H1 (cell line): ENCODE results near the gene CDH16. TPM values are rescaled to one million over a fixed set of nuclear protein-coding genes. Genes with fewer than 3 reads are reported as not detected.

ENCODE experiments used
- CTCF ChIA-PET: fragments of 300-600 bp; sonication (Branson Sonifier 250); formaldehyde crosslinking; loops from one replicate; lab custom pipeline; 2021; ENCODE audit not compliant: partially characterized antibody; lab: Charles Lee
- POLR2A ChIA-PET: fragments of 300-600 bp; sonication (Branson Sonifier 250); formaldehyde crosslinking; loops from one replicate; lab custom pipeline; 2021; ENCODE audit warnings: inconsistent platforms; ENCODE audit not compliant: partially characterized antibody; lab: Charles Lee
- DNase-seq, 2 experiments: peaks; one replicate each; pipeline versions ENCODE4 v3.0.0 to v3.0.0-alpha.2; 2010 to 2022; ENCODE audit warnings: low spot score in 2 of 2, low read depth in 1 of 2, mixed read lengths in 1 of 2
- FAIRE-seq: peaks from 2 replicates; lab custom pipeline; 2011; peaks lifted over from hg19 to GRCh38; lab: Jason Lieb, UNC
- H2AFZ ChIP-seq: 2 replicates; pipeline ENCODE4 v1.8.1; 2012; ENCODE audit warnings: low read length, inconsistent platforms
- H2AK5ac ChIP-seq: 2 replicates; pipeline ENCODE4 v1.6.1; 2013; ENCODE audit warnings: low read depth, low read length
- H2BK120ac ChIP-seq: replicated peaks from 2 replicates; pipeline ENCODE3; 2013; ENCODE audit warnings: low read depth, low read length, inconsistent platforms
- H2BK12ac ChIP-seq: 2 replicates; pipeline ENCODE4 v1.6.1; 2013; ENCODE audit warnings: low read depth, low read length
- H2BK15ac ChIP-seq: 2 replicates; pipeline ENCODE4 v1.6.1; 2013; ENCODE audit warnings: low read length
- H2BK20ac ChIP-seq: 2 replicates; pipeline ENCODE4 v1.6.1; 2013; ENCODE audit warnings: low read length
- H2BK5ac ChIP-seq: 2 replicates; pipeline ENCODE4 v1.6.1; 2013; ENCODE audit warnings: low read depth, low read length
- H3K14ac ChIP-seq: 2 replicates; pipeline ENCODE4 v1.6.1; 2013; ENCODE audit warnings: inconsistent platforms; ENCODE audit not compliant: insufficient read length
- H3K18ac ChIP-seq: 2 replicates; pipeline ENCODE4 v1.6.1; 2013; ENCODE audit warnings: low read length; ENCODE audit errors: extremely low read depth
- H3K23ac ChIP-seq: 2 replicates; pipeline ENCODE4 v1.6.1; 2013; ENCODE audit warnings: inconsistent platforms; ENCODE audit not compliant: insufficient read length
- H3K23me2 ChIP-seq: 2 replicates; pipeline ENCODE4 v1.6.1; 2013; ENCODE audit warnings: low read depth, low read length
- H3K27ac ChIP-seq: 2 replicates; pipeline ENCODE4 v1.6.1; 2011; ENCODE audit warnings: low read depth, low read length, inconsistent platforms
- H3K27me3 ChIP-seq, 4 experiments: replicated peaks in 1 of 4; 1 replicate in 1 of 4; 2 replicates in 3 of 4; pipeline versions ENCODE4 v1.6.1 to v1.8.1; 2011 to 2013; ENCODE audit warnings: low read length in 3 of 4, mild to moderate bottlenecking in 3 of 4, inconsistent platforms in 2 of 4, mixed read lengths in 2 of 4, moderate library complexity in 1 of 4; ENCODE audit not compliant: control insufficient read depth in 3 of 4, insufficient read depth in 3 of 4; ENCODE audit errors: extremely low read depth in 1 of 4
- H3K36me3 ChIP-seq, 4 experiments: 2 replicates each; pipeline versions ENCODE4 v1.6.1 to v1.8.1; 2011 to 2013; ENCODE audit warnings: mild to moderate bottlenecking in 4 of 4, low read length in 3 of 4, moderate library complexity in 2 of 4, control low read depth in 1 of 4, inconsistent platforms in 1 of 4; ENCODE audit not compliant: insufficient read depth in 4 of 4, control insufficient read depth in 2 of 4
- H3K4ac ChIP-seq: replicated peaks from 2 replicates; pipeline ENCODE3; 2013; ENCODE audit warnings: low read length, low read depth, mixed read lengths, inconsistent platforms; ENCODE audit not compliant: insufficient read length
- H3K4me1 ChIP-seq, 4 experiments: replicated peaks in 1 of 4; 1 replicate in 1 of 4; 2 replicates in 3 of 4; pipeline versions ENCODE4 v1.6.1 to v1.8.1; 2011 to 2013; ENCODE audit warnings: low read length in 3 of 4, inconsistent platforms in 2 of 4, mixed read lengths in 1 of 4; ENCODE audit not compliant: insufficient read depth in 4 of 4, control insufficient read depth in 3 of 4
- H3K4me2 ChIP-seq, 2 experiments: 2 replicates each; pipeline versions ENCODE4 v1.6.1 to v1.8.1; 2011 to 2013; ENCODE audit warnings: low read depth in 2 of 2, low read length in 2 of 2, control low read depth in 1 of 2, inconsistent platforms in 1 of 2, mild to moderate bottlenecking in 1 of 2; ENCODE audit not compliant: insufficient read depth in 1 of 2
- H3K4me3 ChIP-seq, 4 experiments: fragments of 200-600, 300-600 bp in 1 of 4; sonication (generic), shearing (Covaris generic), sonication (Bioruptor Twin) in 1 of 4; 2 replicates each; pipeline versions ENCODE4 v1.5.1 to v1.8.1; 2011 to 2016; ENCODE audit warnings: low read length in 4 of 4, low read depth in 3 of 4, control low read depth in 2 of 4, inconsistent platforms in 2 of 4, mild to moderate bottlenecking in 2 of 4, mixed read lengths in 1 of 4, moderate library complexity in 1 of 4; ENCODE audit not compliant: insufficient read depth in 2 of 4; ENCODE audit errors: extremely low read depth in 1 of 4
- H3K56ac ChIP-seq: replicated peaks from 2 replicates; pipeline ENCODE3; 2013; ENCODE audit warnings: low read depth, mild to moderate bottlenecking, mixed read lengths, low read length, inconsistent platforms; ENCODE audit not compliant: insufficient read length
- H3K79me1 ChIP-seq: 2 replicates; pipeline ENCODE4 v1.6.1; 2013; ENCODE audit warnings: low read depth, low read length, control low read depth
- H3K79me2 ChIP-seq, 2 experiments: 2 replicates each; pipeline versions ENCODE4 v1.6.1 to v1.8.1; 2012 to 2013; ENCODE audit warnings: low read length in 2 of 2, mild to moderate bottlenecking in 2 of 2, inconsistent platforms in 1 of 2; ENCODE audit not compliant: insufficient read depth in 2 of 2, control insufficient read depth in 1 of 2
- H3K9ac ChIP-seq, 4 experiments: replicated peaks in 1 of 4; 1 replicate in 1 of 4; 2 replicates in 3 of 4; pipeline versions ENCODE4 v1.6.1 to v1.8.1; 2011 to 2013; ENCODE audit warnings: low read depth in 3 of 4, low read length in 3 of 4, control low read depth in 2 of 4, mild to moderate bottlenecking in 2 of 4, moderate library complexity in 2 of 4, inconsistent platforms in 1 of 4; ENCODE audit errors: extremely low read depth in 1 of 4
- H3K9me3 ChIP-seq, 2 experiments: 2 replicates each; pipeline versions ENCODE4 v1.6.1 to v1.8.1; 2012 to 2013; ENCODE audit warnings: mild to moderate bottlenecking in 2 of 2, moderate library complexity in 2 of 2, control low read depth in 1 of 2, inconsistent platforms in 1 of 2, low read depth in 1 of 2, low read length in 1 of 2, mixed read lengths in 1 of 2; ENCODE audit not compliant: insufficient read depth in 2 of 2
- H4K20me1 ChIP-seq, 2 experiments: replicated peaks in 1 of 2; 2 replicates each; pipeline versions ENCODE3 to v1.8.1; 2011 to 2013; ENCODE audit warnings: inconsistent platforms in 2 of 2, low read length in 2 of 2, mild to moderate bottlenecking in 1 of 2; ENCODE audit not compliant: insufficient read depth in 2 of 2, control insufficient read depth in 1 of 2
- H4K5ac ChIP-seq: 2 replicates; pipeline ENCODE4 v1.6.1; 2013; ENCODE audit warnings: low read length, low read depth, mixed read lengths, inconsistent platforms; ENCODE audit not compliant: insufficient read length
- H4K8ac ChIP-seq: 2 replicates; pipeline ENCODE4 v1.8.0; 2013; ENCODE audit warnings: mild to moderate bottlenecking, moderate library complexity, low read length, inconsistent platforms; ENCODE audit not compliant: insufficient read depth; ENCODE audit errors: extremely low read depth
- H4K91ac ChIP-seq: replicated peaks from 2 replicates; pipeline ENCODE3; 2013; ENCODE audit warnings: low read length, mixed read lengths, inconsistent platforms; ENCODE audit not compliant: insufficient read length
- EP300 ChIP-seq, 2 experiments: IDR thresholded peaks; 1 replicate in 1 of 2; 2 replicates in 1 of 2; pipeline ENCODE4 v1.6.1; 2011 to 2012; ENCODE audit warnings: low read depth in 2 of 2, low read length in 2 of 2, mild to moderate bottlenecking in 2 of 2, borderline replicate concordance in 1 of 2, inconsistent platforms in 1 of 2, moderate library complexity in 1 of 2
- SIN3A ChIP-seq, 2 experiments: IDR thresholded peaks in 1 of 2; conservative IDR thresholded peaks in 1 of 2; 2 replicates each; pipeline ENCODE4 v1.6.1; 2011 to 2012; ENCODE audit warnings: low read length in 2 of 2, improper control_type of control experiment in 1 of 2, low read depth in 1 of 2, mild to moderate bottlenecking in 1 of 2
- WGBS, 2 experiments: shearing (Covaris generic) in 1 of 2; methylation state at CpG; one replicate each; pipeline versions ENCODE4 v1.1.6 to v1.1.7; 2013 to 2015; ENCODE audit warnings: low lambda C conversion rate in 2 of 2, mixed read lengths in 2 of 2, inconsistent platforms in 1 of 2, low coverage in 1 of 2, missing lambda C conversion rate in 1 of 2; ENCODE audit not compliant: insufficient replicate concordance in 2 of 2, insufficient coverage in 1 of 2, insufficient read length in 1 of 2; ENCODE audit errors: extremely low coverage in 1 of 2, missing lambda C conversion rate in 1 of 2; 5-methylcytosine and 5-hydroxymethylcytosine counted together
- polyA plus RNA-seq, 7 experiments: library from polyadenylated mRNA; depleted of rRNA in 3 of 7; stranded (reverse) in 5 of 7; unstranded in 2 of 7; fragments of >200 nt in 5 of 7; fragments of 200-250 nt in 2 of 7; gene quantifications; 1 replicate in 5 of 7; 2 replicates in 1 of 7; 4 replicates in 1 of 7; pipeline versions ENCODE4 v1.2.1 to v1.2.3, GENCODE V29; 2011 to 2013; ENCODE audit warnings: missing spikeins in 2 of 7, mixed read lengths in 2 of 7
- total RNA-seq: library from RNA; stranded (reverse); fragmentation: NEBNext Ultra II Directional; extraction: Animal tissue kit (Norgen Biotek cat#: 25700); gene quantifications from 2 replicates; pipeline ENCODE4 v1.2.1, GENCODE V29; 2021
- TF ChIP-seq, protein P1 (sequence below): IDR thresholded peaks from 2 replicates; pipeline ENCODE4 v1.6.1; 2012; ENCODE audit warnings: low read length, inconsistent platforms
- TF ChIP-seq, protein P2 (sequence below): IDR thresholded peaks from 2 replicates; pipeline ENCODE4 v1.6.1; 2012; ENCODE audit warnings: inconsistent platforms

Gene CDH16
- total and polyA plus RNA-seq, 2 of the 8 experiments (the other 6 are each of a cell fraction or from before 2014, with no cell fraction given), result not detected

DNA sequence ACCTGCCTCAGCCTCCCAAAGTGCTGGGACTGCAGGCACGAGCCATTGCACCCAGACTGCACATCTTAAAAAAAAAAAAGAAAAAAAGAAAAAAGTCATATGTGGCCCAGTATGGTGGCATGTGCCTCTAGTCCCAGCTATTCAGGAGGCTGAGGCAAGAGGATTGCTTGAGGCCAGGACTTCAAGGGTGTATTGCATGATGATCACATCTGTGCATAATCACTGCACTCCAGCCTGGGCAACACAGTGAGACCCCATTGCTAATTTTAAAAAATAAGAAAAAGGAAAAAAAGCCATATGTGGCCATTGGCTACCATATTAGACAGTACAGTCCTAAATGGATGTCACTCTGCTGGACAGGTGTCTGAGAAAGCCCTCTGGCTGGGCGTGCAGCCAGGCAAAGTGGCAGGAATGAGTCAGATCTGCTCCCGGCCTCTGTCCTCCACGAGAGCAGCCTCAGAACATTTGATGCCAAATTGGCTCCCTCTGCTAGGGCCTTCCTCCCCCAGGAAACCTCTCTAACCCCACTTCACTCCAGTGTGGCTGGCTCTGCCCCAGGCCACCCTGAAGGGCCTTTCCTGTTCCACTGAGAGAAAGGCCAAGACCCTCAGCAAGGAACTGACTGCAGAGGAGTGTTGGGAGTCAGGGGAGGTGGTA lies 59.8 kb downstream of the CDH16 start:
- H3K4me2 ChIP-seq, result no peak overlapping the region

More for the DNA sequence above, 59.8 kb downstream of the CDH16 start:
- H2AFZ ChIP-seq, result no peak overlapping the region
- no peak overlapping the region for H4K8ac ChIP-seq
- H3K23me2 ChIP-seq, result no peaks in the 10 kb centered on the region
- CTCF ChIA-PET, result interaction anchor here (0.7 to 9.3 kb wide), 7 partner anchors 9 to 29 kb away, joined by 3 to 80 read pairs (median 4); partner anchors contain the start of gene NAE1
- no peaks in the 10 kb centered on the region for H3K79me2 ChIP-seq
- POLR2A ChIA-PET, result interaction anchor here (0.9 to 1.0 kb wide), 2 partner anchors 9 to 12 kb away, joined by 3 to 6 read pairs; no protein-coding TSS in a partner anchor
- no peak overlapping the region for H3K4ac ChIP-seq
- no peak overlapping the region for H2BK20ac ChIP-seq
- no peak overlapping the region for H3K14ac ChIP-seq
- H2BK120ac ChIP-seq, result no peak overlapping the region
- no peaks in the 10 kb centered on the region for H4K20me1 ChIP-seq
- H3K27ac ChIP-seq, result no peak overlapping the region
- 73% methylated on average over 4 of the region's 4 CpGs; no CpG with 5 or more reads in 1 of the 2 experiments for WGBS, 2 experiments
- DNase-seq, result no peak
- no peak overlapping the region for H3K23ac ChIP-seq
- H3K36me3 ChIP-seq, result no peaks in the 10 kb centered on the region
- H2BK12ac ChIP-seq, result no peak overlapping the region
- H2BK15ac ChIP-seq, result no peak overlapping the region
- H3K4me1 ChIP-seq, result no peaks in the 10 kb centered on the region
- no peak overlapping the region for H3K56ac ChIP-seq
- no peak overlapping the region for H3K9ac ChIP-seq
- H3K79me1 ChIP-seq, result no peaks in the 10 kb centered on the region
- no peaks in the 10 kb centered on the region for H3K27me3 ChIP-seq
- H3K4me3 ChIP-seq, result no peak overlapping the region
- H3K9me3 ChIP-seq, result no peaks in the 10 kb centered on the region
- H3K18ac ChIP-seq, result no peak overlapping the region
- no peak for FAIRE-seq
- H4K91ac ChIP-seq, result no peak overlapping the region
- no peak overlapping the region for H4K5ac ChIP-seq
- no peak for TF ChIP-seq EP300 (IDR thresholded peaks at IDR 0.05; ENCODE audit: borderline replicate concordance in 1 of 2, low read depth in 2 of 2, low read length in 2 of 2)
- TF ChIP-seq, protein P1, sequence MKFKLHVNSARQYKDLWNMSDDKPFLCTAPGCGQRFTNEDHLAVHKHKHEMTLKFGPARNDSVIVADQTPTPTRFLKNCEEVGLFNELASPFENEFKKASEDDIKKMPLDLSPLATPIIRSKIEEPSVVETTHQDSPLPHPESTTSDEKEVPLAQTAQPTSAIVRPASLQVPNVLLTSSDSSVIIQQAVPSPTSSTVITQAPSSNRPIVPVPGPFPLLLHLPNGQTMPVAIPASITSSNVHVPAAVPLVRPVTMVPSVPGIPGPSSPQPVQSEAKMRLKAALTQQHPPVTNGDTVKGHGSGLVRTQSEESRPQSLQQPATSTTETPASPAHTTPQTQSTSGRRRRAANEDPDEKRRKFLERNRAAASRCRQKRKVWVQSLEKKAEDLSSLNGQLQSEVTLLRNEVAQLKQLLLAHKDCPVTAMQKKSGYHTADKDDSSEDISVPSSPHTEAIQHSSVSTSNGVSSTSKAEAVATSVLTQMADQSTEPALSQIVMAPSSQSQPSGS, result no peak
- no peak for TF ChIP-seq SIN3A (conservative IDR thresholded peaks at IDR 0.05 in 1 of 2, IDR thresholded peaks at IDR 0.05 in 1 of 2; ENCODE audit: low read depth in 1 of 2, low read length in 2 of 2)
- TF ChIP-seq, protein P2, sequence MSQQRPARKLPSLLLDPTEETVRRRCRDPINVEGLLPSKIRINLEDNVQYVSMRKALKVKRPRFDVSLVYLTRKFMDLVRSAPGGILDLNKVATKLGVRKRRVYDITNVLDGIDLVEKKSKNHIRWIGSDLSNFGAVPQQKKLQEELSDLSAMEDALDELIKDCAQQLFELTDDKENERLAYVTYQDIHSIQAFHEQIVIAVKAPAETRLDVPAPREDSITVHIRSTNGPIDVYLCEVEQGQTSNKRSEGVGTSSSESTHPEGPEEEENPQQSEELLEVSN, result no peak
- H2BK5ac ChIP-seq, result no peak overlapping the region
- H2AK5ac ChIP-seq, result no peak overlapping the region
